SK-N-SH (cell line): Measurements from ENCODE around the gene OSGEP. TPM values are rescaled to one million over a fixed set of nuclear protein-coding genes. Genes with fewer than 3 reads are reported as not detected.

Experiments
- CTCF ChIA-PET: fragments of 300-600, 350-600 bp; formaldehyde crosslinking; extraction: SDS; loops from one replicate; lab custom pipeline; 2021; lab: Yijun Ruan, JAX
- POLR2A ChIA-PET: fragments of 350-600 bp; sonication (Branson Sonifier 250); formaldehyde crosslinking; extraction: SDS; loops from one replicate; lab custom pipeline; 2020; ENCODE audit warnings: antibody characterized with exemption, inconsistent platforms; lab: Yijun Ruan, JAX
- DNase-seq: peaks from one replicate; pipeline ENCODE4 v3.0.0; 2012
- H2AFZ ChIP-seq: fragments of 200-600 bp; sonication (generic); 2 replicates; pipeline ENCODE4 v1.8.1; 2016; ENCODE audit warnings: antibody characterized with exemption, mild to moderate bottlenecking, low read depth
- H3F3A ChIP-seq: fragments of 200-600 bp; sonication (generic); replicated peaks from 2 replicates; pipeline ENCODE3; 2016; ENCODE audit warnings: antibody characterized with exemption, mild to moderate bottlenecking; ENCODE audit not compliant: insufficient read depth
- H3K27ac ChIP-seq, 2 experiments: fragments of 200-500 bp in 1 of 2; fragments of 200-600 bp in 1 of 2; sonication (Bioruptor generic) in 1 of 2; sonication (generic), shearing (Covaris generic) in 1 of 2; 2 replicates each; pipeline versions ENCODE4 v1.5.1 to v1.6.1; 2014 to 2016; ENCODE audit warnings: low read depth in 2 of 2, inconsistent platforms in 1 of 2, low read length in 1 of 2, mild to moderate bottlenecking in 1 of 2, mixed read lengths in 1 of 2
- H3K27me3 ChIP-seq: fragments of 200-600 bp; sonication (generic), shearing (Covaris generic); 2 replicates; pipeline ENCODE4 v1.6.1; 2016; ENCODE audit warnings: mixed run types; ENCODE audit not compliant: insufficient read depth
- H3K36me3 ChIP-seq, 2 experiments: fragments of 200-500 bp in 1 of 2; fragments of 200-600 bp in 1 of 2; sonication (Bioruptor generic) in 1 of 2; sonication (generic) in 1 of 2; replicated peaks in 1 of 2; 2 replicates each; pipeline versions ENCODE3 to v1.5.1; 2014 to 2016; ENCODE audit warnings: low read length in 1 of 2, mild to moderate bottlenecking in 1 of 2; ENCODE audit not compliant: insufficient read depth in 2 of 2, control insufficient read depth in 1 of 2
- H3K4me1 ChIP-seq, 2 experiments: fragments of 200-500 bp in 1 of 2; fragments of 200-600 bp in 1 of 2; sonication (Bioruptor generic) in 1 of 2; sonication (generic), shearing (Covaris generic) in 1 of 2; 2 replicates each; pipeline versions ENCODE4 v1.5.1 to v1.6.1; 2014 to 2016; ENCODE audit warnings: low read depth in 1 of 2, low read length in 1 of 2, mixed run types in 1 of 2; ENCODE audit not compliant: insufficient read depth in 2 of 2, control insufficient read depth in 1 of 2
- H3K4me2 ChIP-seq: fragments of 200-600 bp; sonication (generic), shearing (Covaris generic); 2 replicates; pipeline ENCODE4 v1.6.1; 2017; ENCODE audit warnings: mixed run types
- H3K4me3 ChIP-seq, 2 experiments: fragments of 200-500 bp in 1 of 2; fragments of 200-600 bp in 1 of 2; sonication (Bioruptor generic) in 1 of 2; sonication (generic), shearing (Covaris generic) in 1 of 2; 2 replicates each; pipeline versions ENCODE4 v1.5.1 to v1.8.1; 2014 to 2016; ENCODE audit warnings: low read depth in 2 of 2, inconsistent platforms in 1 of 2, low read length in 1 of 2, mild to moderate bottlenecking in 1 of 2, mixed read lengths in 1 of 2, moderate library complexity in 1 of 2
- H3K79me2 ChIP-seq: fragments of 200-600 bp; sonication (generic); 2 replicates; pipeline ENCODE4 v1.8.1; 2017; ENCODE audit warnings: mild to moderate bottlenecking; ENCODE audit not compliant: insufficient read depth
- H3K9ac ChIP-seq: fragments of 200-600 bp; sonication (generic); 2 replicates; pipeline ENCODE4 v1.6.1; 2017; ENCODE audit warnings: mixed run types
- H3K9me2 ChIP-seq: fragments of 200-600 bp; sonication (generic); 2 replicates; pipeline ENCODE4 v1.6.1; 2017; ENCODE audit warnings: mixed run types
- H3K9me3 ChIP-seq: fragments of 200-600 bp; sonication (generic); 2 replicates; pipeline ENCODE4 v1.6.1; 2017; ENCODE audit warnings: mixed run types, mild to moderate bottlenecking, moderate library complexity
- H4K20me1 ChIP-seq: fragments of 200-600 bp; sonication (generic); 2 replicates; pipeline ENCODE4 v1.6.1; 2017; ENCODE audit warnings: mild to moderate bottlenecking, mixed run types; ENCODE audit not compliant: insufficient read depth
- CHD2 ChIP-seq: fragments of 150-350 bp; IDR thresholded peaks from 2 replicates; pipeline ENCODE4 v1.6.1; 2018; ENCODE audit warnings: low read length; ENCODE audit not compliant: partially characterized antibody
- ELF1 ChIP-seq: IDR thresholded peaks from 2 replicates; pipeline ENCODE4 v1.4.0; 2012
- EP300 ChIP-seq, 2 experiments: IDR thresholded peaks; 2 replicates each; pipeline versions ENCODE4 v1.4.0 to v1.6.1; 2012; ENCODE audit warnings: borderline replicate concordance in 1 of 2, low read depth in 1 of 2, low read length in 1 of 2
- FOXJ3 ChIP-seq: sonication (generic); formaldehyde crosslinking; IDR thresholded peaks from 2 replicates; pipeline ENCODE4 v1.5.1; 2020; ENCODE audit warnings: mild to moderate bottlenecking, missing genetic modification reagents
- FOXM1 ChIP-seq: IDR thresholded peaks from 2 replicates; pipeline ENCODE4 v1.4.0; 2012; ENCODE audit warnings: low read depth, mild to moderate bottlenecking
- GABPA ChIP-seq: IDR thresholded peaks from 2 replicates; pipeline ENCODE4 v1.4.0; 2012; ENCODE audit warnings: low read depth, mild to moderate bottlenecking
- JUND ChIP-seq: IDR thresholded peaks from 2 replicates; pipeline ENCODE4 v1.4.0; 2012
- MEF2A ChIP-seq: IDR thresholded peaks from 2 replicates; pipeline ENCODE4 v1.4.0; 2012; ENCODE audit warnings: low read depth, borderline replicate concordance
- NFIC ChIP-seq: IDR thresholded peaks from 2 replicates; pipeline ENCODE4 v1.4.0; 2012; ENCODE audit warnings: borderline replicate concordance
- RAD21 ChIP-seq: IDR thresholded peaks from 2 replicates; pipeline ENCODE4 v1.6.1; 2012; ENCODE audit warnings: mild to moderate bottlenecking, low read length
- RXRA ChIP-seq: IDR thresholded peaks from 2 replicates; pipeline ENCODE4 v1.4.0; 2012; ENCODE audit warnings: low read depth, mild to moderate bottlenecking, borderline replicate concordance
- SMC3 ChIP-seq: IDR thresholded peaks from 2 replicates; pipeline ENCODE4 v1.6.1; 2012; ENCODE audit warnings: low read depth, low read length, improper control_type of control experiment
- TAF1 ChIP-seq: IDR thresholded peaks from 2 replicates; pipeline ENCODE4 v1.6.1; 2012; ENCODE audit warnings: low read depth, mild to moderate bottlenecking, low read length, moderate library complexity, borderline replicate concordance
- TCF12 ChIP-seq: IDR thresholded peaks from 2 replicates; pipeline ENCODE4 v1.4.0; 2012
- TEAD4 ChIP-seq: IDR thresholded peaks from 2 replicates; pipeline ENCODE4 v1.4.0; 2012; ENCODE audit warnings: mild to moderate bottlenecking, borderline replicate concordance; ENCODE audit not compliant: insufficient read depth
- YY1 ChIP-seq: IDR thresholded peaks from 2 replicates; pipeline ENCODE4 v1.4.0; 2012; ENCODE audit warnings: low read depth, mild to moderate bottlenecking
- WGBS: methylation state at CpG from one replicate; pipeline ENCODE4 v1.1.6; 2017; ENCODE audit warnings: low lambda C conversion rate; 5-methylcytosine and 5-hydroxymethylcytosine counted together
- polyA plus RNA-seq, 3 experiments: library from polyadenylated mRNA; depleted of rRNA; stranded (reverse); fragments of >200 nt; gene quantifications; 2 replicates each; pipeline ENCODE4 v1.2.3, GENCODE V29; 2012
- TF ChIP-seq, protein P1 (sequence below): IDR thresholded peaks from 2 replicates; pipeline ENCODE4; 2012
- TF ChIP-seq, protein P2 (sequence below): fragments of 150-350 bp; IDR thresholded peaks from 2 replicates; pipeline ENCODE4 v1.6.1; 2017; ENCODE audit warnings: antibody characterized with exemption, low read length, low read depth, borderline replicate concordance
- TF ChIP-seq, protein P3 (sequence below): fragments of 200-600 bp; sonication (generic); IDR thresholded peaks from 2 replicates; pipeline ENCODE4 v1.6.1; 2017; ENCODE audit warnings: antibody characterized with exemption, mild to moderate bottlenecking, moderate library complexity
- TF ChIP-seq, protein P4 (sequence below): IDR thresholded peaks from 2 replicates; pipeline ENCODE4 v1.4.0; 2012; ENCODE audit warnings: low read depth
- TF ChIP-seq, protein P5 (sequence below): fragments of 150-350 bp; IDR thresholded peaks from 2 replicates; pipeline ENCODE4 v1.6.1; 2016; ENCODE audit warnings: mild to moderate bottlenecking, low read depth, low read length
- TF ChIP-seq, protein P6 (sequence below): IDR thresholded peaks from 2 replicates; pipeline ENCODE4 v1.6.1; 2012; ENCODE audit warnings: mild to moderate bottlenecking, low read depth, low read length, moderate library complexity

Gene OSGEP
- polyA plus RNA-seq, 1 of the 3 experiments (the other 2 are of a cell fraction): 32.9 TPM

DNA sequence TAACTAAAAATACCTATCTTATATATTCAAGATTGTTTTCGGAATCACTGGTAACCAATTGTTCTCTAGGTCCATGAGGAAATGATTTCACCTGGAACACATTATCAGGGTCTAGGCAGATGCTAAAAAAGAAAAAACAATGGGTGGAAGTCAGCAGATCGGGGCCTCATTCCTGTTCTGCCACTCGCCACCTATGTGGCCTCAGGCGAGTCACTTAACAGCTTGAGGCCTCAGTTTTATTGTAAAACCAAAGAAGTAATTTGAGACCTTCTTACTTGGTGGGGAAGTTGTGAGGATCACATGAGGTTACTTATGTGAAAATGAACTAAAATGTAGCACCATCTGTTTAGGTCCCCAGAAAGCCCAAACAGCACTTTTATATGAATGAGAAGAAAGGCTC, 44.5 kb upstream of the OSGEP start (continued):
- TF ChIP-seq RXRA: no peak
- TF ChIP-seq, protein P1, sequence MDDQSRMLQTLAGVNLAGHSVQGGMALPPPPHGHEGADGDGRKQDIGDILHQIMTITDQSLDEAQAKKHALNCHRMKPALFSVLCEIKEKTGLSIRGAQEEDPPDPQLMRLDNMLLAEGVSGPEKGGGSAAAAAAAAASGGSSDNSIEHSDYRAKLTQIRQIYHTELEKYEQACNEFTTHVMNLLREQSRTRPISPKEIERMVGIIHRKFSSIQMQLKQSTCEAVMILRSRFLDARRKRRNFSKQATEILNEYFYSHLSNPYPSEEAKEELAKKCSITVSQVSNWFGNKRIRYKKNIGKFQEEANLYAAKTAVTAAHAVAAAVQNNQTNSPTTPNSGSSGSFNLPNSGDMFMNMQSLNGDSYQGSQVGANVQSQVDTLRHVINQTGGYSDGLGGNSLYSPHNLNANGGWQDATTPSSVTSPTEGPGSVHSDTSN: no peak
- no peak for TF ChIP-seq MEF2A
- no peak for TF ChIP-seq JUND

DNA sequence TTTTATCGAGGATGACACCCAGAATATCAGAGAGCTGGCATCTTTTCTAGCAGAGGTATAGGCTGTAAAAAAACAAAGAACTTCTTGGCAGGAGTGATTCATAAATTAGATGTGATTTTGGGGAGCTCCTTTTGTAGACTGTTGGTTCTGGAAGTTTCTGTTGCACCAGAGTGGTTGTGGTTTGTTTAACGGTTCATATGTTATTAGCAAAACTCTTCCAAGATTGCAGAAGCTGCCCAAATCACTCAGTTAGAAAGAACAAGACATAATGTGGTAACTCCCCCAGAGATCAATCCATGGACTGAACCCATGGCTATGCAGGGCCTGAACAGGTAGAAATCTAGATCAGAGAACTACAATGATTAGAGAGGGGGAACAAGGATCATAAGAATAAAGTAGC, 44.0 kb upstream of the OSGEP start:
- H3K9ac ChIP-seq: no peak overlapping the region
- H3K79me2 ChIP-seq: no peaks in the 10 kb centered on the region
- CTCF ChIA-PET: interaction anchor here (1.1 kb wide), 1 partner anchor 11 kb away, joined by 3 read pairs; no protein-coding TSS in a partner anchor
- 16% methylated on average over 2 of the region's 2 CpGs for WGBS
- H3K4me1 ChIP-seq: no peaks in the 10 kb centered on the region
- no peak for TF ChIP-seq SMC3
- no peak for TF ChIP-seq NFIC
- TF ChIP-seq YY1: no peak
- TF ChIP-seq FOXM1: no peak
- TF ChIP-seq, protein P2, sequence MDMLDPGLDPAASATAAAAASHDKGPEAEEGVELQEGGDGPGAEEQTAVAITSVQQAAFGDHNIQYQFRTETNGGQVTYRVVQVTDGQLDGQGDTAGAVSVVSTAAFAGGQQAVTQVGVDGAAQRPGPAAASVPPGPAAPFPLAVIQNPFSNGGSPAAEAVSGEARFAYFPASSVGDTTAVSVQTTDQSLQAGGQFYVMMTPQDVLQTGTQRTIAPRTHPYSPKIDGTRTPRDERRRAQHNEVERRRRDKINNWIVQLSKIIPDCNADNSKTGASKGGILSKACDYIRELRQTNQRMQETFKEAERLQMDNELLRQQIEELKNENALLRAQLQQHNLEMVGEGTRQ: no peak
- TF ChIP-seq MEF2A: no peak
- no peak for TF ChIP-seq CHD2
- TF ChIP-seq TCF12: no peak
- TF ChIP-seq, protein P3, sequence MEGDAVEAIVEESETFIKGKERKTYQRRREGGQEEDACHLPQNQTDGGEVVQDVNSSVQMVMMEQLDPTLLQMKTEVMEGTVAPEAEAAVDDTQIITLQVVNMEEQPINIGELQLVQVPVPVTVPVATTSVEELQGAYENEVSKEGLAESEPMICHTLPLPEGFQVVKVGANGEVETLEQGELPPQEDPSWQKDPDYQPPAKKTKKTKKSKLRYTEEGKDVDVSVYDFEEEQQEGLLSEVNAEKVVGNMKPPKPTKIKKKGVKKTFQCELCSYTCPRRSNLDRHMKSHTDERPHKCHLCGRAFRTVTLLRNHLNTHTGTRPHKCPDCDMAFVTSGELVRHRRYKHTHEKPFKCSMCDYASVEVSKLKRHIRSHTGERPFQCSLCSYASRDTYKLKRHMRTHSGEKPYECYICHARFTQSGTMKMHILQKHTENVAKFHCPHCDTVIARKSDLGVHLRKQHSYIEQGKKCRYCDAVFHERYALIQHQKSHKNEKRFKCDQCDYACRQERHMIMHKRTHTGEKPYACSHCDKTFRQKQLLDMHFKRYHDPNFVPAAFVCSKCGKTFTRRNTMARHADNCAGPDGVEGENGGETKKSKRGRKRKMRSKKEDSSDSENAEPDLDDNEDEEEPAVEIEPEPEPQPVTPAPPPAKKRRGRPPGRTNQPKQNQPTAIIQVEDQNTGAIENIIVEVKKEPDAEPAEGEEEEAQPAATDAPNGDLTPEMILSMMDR: no peak
- no peak for TF ChIP-seq GABPA
- no peak for TF ChIP-seq ELF1
- TF ChIP-seq EP300 (IDR thresholded peaks at IDR 0.05; ENCODE audit: borderline replicate concordance in 1 of 2, low read depth in 1 of 2, low read length in 1 of 2): no peak
- TF ChIP-seq TEAD4: no peak
- TF ChIP-seq, protein P4, sequence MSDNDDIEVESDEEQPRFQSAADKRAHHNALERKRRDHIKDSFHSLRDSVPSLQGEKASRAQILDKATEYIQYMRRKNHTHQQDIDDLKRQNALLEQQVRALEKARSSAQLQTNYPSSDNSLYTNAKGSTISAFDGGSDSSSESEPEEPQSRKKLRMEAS: no peak
- TF ChIP-seq RAD21: no peak
- TF ChIP-seq, protein P5, sequence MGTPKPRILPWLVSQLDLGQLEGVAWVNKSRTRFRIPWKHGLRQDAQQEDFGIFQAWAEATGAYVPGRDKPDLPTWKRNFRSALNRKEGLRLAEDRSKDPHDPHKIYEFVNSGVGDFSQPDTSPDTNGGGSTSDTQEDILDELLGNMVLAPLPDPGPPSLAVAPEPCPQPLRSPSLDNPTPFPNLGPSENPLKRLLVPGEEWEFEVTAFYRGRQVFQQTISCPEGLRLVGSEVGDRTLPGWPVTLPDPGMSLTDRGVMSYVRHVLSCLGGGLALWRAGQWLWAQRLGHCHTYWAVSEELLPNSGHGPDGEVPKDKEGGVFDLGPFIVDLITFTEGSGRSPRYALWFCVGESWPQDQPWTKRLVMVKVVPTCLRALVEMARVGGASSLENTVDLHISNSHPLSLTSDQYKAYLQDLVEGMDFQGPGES: no peak
- TF ChIP-seq, protein P6, sequence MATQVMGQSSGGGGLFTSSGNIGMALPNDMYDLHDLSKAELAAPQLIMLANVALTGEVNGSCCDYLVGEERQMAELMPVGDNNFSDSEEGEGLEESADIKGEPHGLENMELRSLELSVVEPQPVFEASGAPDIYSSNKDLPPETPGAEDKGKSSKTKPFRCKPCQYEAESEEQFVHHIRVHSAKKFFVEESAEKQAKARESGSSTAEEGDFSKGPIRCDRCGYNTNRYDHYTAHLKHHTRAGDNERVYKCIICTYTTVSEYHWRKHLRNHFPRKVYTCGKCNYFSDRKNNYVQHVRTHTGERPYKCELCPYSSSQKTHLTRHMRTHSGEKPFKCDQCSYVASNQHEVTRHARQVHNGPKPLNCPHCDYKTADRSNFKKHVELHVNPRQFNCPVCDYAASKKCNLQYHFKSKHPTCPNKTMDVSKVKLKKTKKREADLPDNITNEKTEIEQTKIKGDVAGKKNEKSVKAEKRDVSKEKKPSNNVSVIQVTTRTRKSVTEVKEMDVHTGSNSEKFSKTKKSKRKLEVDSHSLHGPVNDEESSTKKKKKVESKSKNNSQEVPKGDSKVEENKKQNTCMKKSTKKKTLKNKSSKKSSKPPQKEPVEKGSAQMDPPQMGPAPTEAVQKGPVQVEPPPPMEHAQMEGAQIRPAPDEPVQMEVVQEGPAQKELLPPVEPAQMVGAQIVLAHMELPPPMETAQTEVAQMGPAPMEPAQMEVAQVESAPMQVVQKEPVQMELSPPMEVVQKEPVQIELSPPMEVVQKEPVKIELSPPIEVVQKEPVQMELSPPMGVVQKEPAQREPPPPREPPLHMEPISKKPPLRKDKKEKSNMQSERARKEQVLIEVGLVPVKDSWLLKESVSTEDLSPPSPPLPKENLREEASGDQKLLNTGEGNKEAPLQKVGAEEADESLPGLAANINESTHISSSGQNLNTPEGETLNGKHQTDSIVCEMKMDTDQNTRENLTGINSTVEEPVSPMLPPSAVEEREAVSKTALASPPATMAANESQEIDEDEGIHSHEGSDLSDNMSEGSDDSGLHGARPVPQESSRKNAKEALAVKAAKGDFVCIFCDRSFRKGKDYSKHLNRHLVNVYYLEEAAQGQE: no peak
- TF ChIP-seq FOXJ3: no peak
- TF ChIP-seq TAF1: no peak
- no peaks in the 10 kb centered on the region for H3K9me3 ChIP-seq
- no peak overlapping the region for H3K4me2 ChIP-seq
- no peak overlapping the region for H3K27ac ChIP-seq
- POLR2A ChIA-PET: no interaction called here
- no peak for DNase-seq
- no peak overlapping the region for H2AFZ ChIP-seq
- H3F3A ChIP-seq: peaks cover 3% of the 10 kb centered on the region
- H3K9me2 ChIP-seq: no peaks in the 10 kb centered on the region
- peaks cover 22% of the 10 kb centered on the region; the same call in 1 of the 2 replicates for H3K27me3 ChIP-seq
- H4K20me1 ChIP-seq: no peaks in the 10 kb centered on the region
- no peaks in the 10 kb centered on the region for H3K36me3 ChIP-seq
- H3K4me3 ChIP-seq: no peak overlapping the region
